GM15510 (cell line): ENCODE results near the gene ATG7.

Experiments
- POLR2A ChIP-seq: IDR thresholded peaks from 3 replicates; pipeline ENCODE4 v1.6.1; 2011; ENCODE audit warnings: borderline replicate concordance; ENCODE audit not compliant: insufficient read length; ENCODE audit errors: extremely low read depth

Gene ATG7

DNA sequence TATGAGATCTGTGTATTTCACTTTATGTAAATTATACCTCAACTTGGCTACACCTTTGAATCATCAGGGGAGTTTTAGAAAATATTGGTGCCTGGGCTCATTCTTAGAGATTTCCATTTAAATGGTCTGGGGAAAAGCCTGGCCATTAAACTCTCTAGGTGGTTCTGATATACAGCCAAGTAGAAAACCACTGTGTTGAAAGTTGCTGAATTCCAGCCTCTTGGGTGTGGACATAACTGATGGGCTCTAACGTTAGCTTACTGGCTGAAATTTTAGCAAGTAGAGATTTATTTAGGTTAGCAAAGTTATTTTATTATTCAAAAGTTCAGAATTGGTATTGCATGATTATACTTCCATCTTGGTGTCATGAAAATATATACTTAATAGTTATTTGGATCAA lies 84.1 kb downstream of the ATG7 start:
- TF ChIP-seq POLR2A = no peak

DNA sequence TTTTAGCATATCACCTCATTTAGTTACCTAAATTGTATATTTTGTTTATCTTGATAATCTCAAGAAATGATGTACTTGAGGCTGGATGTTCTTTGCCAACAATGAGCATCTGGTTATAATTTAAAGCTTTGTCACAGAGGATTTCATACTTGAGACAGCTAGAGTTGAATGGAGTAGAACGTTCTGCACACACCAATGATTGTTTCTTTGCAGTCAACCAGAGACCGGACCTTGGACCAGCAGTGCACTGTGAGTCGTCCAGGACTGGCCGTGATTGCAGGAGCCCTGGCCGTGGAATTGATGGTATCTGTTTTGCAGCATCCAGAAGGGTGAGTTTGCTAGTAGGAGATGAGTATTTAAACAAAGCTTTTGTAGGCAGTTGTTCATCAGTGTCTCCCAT lies 90.4 kb downstream of the ATG7 start:
- TF ChIP-seq POLR2A = no peak

DNA sequence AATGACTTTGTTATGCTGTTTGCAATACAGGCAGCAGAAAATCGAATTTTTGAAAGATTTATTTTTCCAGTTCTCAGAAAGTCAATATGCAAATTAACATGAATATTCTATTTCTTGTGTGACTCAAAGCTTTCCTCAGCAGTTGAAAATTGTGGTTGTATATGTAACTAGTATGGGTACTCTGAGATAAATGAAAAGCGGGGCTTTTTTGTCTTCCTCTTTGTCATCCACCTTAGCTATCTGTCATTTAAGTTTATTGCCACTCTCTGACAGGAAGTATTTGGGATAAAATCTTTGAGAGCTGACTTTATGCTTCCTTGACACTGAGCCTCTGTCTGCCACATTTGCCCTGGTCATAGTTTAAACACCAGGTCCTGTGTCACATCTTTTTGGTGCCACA lies 91.5 kb downstream of the ATG7 start:
- no peak for TF ChIP-seq POLR2A

DNA sequence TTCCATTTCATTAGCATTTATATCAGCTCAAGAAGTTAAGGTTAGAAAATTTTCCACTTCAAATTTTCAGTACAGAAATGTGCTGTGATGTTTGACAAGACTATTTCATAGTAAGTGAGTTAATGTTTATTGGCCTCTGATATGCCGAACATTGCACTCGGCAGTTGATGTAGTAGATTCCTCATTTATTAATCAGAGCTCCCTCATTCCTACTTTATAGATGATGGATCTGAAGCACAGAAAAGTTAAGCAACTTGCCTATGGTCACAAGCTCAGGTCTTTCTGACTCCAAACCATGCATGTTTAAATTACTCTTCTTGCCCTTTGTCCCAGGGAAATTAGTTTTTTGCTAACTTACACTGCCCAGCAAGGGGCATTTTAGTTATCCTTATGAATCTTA lies 92.0 kb downstream of the ATG7 start:
- no peak for TF ChIP-seq POLR2A

DNA sequence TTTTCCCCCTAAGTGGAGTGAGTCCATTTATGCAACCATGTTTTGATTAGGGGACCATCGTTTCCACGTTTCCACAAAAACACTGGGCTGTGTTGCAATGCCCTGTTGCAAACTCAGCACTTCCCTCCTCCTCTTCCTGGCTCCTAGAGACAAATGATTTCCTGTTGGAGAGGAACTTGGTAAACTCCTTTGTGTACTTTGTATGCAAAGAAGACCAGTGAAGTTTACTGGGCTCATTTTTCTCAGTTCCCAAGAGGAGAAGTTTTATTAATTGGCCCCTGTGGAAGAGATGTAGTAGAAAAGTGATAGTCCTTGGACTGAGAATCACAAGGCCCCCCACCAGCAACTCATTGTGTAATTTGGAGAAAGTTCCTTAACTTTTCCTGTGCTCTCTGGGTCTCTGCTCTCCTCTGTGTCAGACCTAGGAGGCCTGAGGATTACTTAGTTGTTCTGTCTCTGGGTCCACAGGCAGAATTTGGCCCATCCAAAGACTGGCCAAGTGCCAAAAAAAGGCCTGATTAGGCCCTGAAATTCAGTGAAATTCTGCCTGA lies 95.0 kb downstream of the ATG7 start:
- TF ChIP-seq POLR2A = no peak

DNA sequence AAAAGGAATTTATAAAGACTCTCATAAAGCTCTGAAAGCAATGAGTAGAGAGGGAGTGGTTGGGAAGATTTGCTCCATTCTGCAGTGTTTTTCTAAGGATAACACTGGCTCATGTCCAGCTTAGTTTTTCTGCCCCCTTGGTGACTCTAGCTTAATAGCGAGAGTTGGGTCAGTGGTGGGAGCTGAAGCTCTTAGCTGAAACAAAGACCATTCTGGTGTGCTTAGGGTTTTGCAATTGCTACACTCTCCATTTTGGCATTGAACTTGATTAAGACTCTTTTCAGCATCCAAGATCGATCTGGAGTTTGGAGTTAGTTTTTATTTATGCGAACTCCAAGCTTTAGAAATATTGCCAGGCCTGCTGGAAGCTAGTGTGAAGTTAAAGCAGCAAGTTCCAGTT lies 98.0 kb downstream of the ATG7 start:
- TF ChIP-seq POLR2A = no peak

DNA sequence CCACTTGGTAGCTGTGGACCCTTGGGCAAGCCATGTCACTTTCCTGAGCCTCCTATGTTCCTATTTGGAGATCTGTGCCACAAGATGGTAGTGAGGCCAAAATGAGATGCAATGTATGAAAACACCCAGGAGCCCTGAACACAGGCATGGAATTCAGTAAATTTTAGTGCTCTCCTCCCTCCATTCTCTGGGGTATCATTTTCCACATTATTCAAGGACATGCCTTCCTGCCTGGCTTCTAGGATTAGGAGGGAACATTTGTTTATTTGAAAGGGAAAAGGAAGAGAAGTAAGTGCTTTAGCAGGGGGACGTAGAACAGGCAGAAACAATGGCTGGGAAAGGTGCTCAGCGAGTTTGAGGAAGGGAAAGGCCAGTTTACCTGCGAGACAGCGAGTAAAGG lies 98.8 kb downstream of the ATG7 start:
- no peak for TF ChIP-seq POLR2A

DNA sequence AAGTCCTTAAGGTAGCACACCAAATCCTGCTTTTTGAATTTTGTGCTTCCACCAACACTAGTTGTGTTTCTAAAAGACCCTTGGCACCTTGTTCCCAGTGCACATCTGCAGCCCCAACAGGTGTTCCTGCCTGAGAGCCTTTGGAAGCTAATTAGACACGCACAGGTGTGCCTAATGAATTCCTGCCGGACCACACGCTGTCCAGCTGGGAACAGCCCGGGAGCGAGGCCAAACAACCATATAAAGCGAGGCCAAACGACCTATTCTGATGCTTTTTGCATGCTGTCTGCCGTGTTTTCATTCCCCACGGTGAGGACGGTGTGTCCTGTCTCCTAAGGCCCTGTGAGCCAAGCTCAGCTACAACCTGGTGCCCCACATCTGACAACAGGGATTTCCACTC lies 99.5 kb downstream of the ATG7 start:
- no peak for TF ChIP-seq POLR2A

DNA sequence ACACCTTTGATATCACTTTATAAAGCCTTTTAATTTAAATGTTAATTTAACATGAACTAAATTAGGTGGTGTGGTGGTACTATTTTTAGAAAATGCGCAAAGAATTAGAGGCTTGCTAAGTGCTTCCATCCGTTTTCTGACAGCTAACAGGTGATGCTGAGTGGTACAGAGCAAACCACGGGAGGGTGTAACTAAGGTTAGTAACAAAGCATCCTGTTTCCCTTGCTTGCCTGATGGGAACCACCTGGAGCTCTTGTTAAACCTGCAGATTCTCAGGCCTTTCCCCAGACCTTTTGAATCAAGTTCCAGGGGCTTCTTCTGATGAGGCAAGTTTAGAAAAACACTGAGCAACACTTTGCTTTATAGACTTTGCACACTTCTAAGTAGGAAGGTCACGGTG lies 101.0 kb downstream of the ATG7 start:
- TF ChIP-seq POLR2A = no peak

DNA sequence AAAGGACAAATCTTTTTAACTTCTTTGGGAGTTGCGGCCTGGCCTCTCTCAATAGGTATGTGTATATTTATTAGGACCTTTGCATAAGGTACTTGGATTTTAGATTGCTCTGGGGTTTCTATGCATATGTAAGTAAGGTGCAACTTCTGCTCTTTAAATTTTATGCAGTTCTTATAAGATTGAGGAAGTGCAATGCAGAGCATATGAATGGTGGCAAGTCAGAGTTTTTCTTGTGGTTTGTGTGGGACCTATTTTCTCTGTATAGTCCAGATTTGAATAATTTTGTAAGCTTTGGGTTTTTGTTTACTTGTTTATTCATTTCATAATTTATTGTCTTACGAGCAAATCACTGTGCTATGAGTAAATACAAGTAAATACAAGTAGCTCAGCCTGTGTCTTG lies 101.5 kb downstream of the ATG7 start:
- no peak for TF ChIP-seq POLR2A

DNA sequence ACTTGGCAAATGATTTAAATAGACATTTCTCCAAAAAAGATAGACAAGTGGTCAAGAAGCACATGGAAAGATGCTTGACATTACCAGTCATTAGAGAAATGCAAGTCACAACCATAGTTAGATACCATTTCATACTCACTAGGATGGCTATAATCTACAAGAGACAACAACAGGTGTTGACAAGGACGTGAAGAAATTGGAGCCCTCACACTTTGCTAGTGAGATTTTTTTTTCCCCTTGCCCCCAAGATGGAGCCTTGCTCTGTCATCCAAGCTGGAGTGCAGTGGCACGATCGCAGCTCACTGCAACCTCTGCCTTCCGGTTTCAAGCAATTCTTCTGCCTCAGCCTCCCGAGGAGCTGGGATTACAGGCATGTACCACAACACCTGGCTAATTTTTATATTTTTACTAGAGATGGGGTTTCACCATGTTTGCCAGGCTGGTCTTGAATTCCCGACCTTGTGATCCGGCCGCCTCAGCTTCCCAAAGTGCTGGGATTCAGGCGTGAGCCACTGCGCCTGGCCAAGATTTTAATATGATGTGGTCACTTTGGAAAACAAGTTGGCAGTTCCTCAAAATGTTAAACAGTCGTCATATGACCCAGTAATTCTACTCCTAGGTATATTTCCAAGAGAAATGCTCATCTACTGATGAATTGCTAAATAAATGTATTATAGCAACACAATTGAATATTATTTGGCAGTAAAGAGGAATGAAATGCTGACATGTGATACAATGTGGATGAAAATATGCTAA lies 103.3 kb downstream of the ATG7 start:
- TF ChIP-seq POLR2A = no peak

DNA sequence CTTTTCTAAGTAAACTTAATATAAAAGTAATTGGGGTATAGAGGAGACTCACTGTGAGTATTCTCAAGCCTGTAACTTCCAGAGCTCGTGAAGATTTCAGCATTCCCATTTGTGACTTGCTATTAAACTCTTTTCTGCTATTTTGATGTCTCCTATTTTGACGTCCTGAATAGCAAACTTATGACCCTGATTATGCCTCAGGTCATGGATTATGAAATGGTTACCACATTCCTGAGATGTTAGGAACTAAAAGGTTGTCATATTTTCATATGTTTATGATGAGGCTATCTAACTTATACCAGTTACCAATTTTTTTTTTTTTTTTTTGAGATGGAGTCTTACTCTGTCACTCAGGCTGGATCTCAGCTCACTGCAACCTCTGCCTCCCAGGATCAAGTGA lies 105.5 kb downstream of the ATG7 start:
- TF ChIP-seq POLR2A = no peak

DNA sequence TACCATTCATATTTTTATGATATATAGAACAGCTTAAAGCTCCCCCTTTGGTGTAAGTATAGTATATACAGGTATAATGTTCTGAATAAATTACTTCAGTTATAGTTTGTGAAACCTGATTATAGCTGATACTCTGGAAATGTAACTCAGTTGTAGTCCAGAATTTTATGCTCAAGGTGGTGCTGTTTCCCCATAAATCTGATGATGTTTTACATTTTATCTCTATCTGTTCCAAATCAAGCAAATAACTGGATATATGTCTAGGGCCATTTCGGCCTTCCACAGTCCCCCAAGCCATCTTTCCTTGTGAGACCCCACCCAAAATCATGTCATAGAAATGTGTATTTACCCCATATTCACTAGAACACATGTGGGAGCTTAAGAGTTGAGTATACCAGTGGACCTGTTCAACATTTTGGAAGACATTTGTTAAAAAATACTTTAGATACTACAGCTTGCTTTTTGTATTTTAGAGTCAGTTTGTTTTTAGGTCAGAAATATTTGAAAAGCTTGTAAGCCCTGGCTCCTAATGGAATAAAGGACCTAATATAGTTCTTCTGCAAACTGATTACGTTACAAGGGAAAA lies 107.1 kb downstream of the ATG7 start:
- no peak for TF ChIP-seq POLR2A

DNA sequence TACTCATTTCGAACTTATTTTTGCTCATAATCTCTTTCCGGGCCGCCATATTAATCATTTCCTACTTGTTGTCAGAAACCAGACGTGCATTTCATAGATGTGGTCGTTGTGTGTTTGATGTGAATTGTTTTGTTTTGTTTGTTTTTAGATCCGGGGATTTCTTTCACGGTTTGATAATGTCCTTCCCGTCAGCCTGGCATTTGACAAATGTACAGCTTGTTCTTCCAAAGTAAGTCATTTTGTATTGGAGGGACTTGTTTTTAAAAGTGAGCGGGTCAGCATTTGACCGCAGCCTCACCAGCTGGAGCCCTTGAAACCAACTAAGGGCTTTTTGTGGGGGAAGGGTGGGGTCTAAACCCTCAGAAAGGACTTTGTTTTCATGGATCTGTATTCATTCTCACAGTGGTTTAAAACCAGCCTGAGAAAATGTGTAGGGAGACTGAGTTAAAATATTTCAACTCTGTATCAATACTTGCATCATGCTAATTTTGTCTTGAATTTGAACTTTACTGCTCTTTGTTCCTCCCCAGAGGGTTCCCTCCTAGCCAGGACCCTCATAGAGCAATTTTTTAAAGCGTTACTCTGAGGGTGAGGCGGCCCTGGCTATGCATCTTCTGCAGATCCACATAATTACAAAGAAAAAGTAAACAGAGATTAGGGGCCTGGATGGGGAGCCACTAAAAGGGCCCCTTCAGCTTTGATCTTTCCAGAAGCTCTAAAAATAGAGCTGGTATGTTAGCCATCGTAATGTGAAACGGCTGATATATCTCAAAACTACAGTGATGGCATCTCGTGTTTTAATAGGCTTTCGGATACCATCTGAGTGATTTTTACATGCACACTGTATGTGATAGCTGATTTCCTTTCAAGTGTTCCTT lies 107.9 kb downstream of the ATG7 start:
- no peak for TF ChIP-seq POLR2A

DNA sequence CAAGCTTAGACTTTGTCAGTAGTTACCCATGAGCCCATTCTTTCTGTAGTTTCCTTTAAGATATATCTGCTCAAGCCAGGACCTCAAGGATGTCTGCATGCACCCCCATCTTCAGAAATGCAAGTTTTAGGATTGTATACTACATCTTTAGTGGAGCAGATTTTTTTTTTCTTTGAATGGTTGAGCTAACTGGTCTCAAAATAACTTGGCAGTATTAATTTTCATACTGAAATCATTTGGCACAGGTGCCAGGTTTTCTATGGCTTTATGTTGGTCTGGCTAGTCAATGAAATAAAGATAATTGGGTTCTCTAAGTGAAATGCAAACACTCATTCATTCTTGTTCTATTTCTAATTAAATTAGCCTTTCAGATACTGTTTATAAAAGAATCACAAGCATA lies 108.9 kb downstream of the ATG7 start:
- TF ChIP-seq POLR2A = no peak

DNA sequence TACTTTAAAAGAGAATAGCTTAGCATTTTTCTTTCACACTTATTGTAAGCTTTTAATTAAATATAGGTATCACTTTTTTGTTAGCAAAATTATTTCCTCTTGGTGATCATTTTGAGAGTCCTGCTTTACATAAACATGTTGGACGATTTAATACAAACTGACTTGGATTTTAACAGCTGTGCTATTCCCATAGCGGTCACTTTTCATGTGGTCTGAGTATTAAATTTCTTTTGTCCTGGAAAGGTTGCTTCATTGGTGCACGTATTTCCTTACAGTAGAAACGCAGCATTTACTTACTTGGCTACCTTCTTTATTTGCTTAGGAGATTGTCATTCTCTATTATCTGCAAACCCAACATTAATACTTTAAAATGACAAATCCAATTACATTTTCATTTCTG lies 109.4 kb downstream of the ATG7 start:
- TF ChIP-seq POLR2A = no peak

DNA sequence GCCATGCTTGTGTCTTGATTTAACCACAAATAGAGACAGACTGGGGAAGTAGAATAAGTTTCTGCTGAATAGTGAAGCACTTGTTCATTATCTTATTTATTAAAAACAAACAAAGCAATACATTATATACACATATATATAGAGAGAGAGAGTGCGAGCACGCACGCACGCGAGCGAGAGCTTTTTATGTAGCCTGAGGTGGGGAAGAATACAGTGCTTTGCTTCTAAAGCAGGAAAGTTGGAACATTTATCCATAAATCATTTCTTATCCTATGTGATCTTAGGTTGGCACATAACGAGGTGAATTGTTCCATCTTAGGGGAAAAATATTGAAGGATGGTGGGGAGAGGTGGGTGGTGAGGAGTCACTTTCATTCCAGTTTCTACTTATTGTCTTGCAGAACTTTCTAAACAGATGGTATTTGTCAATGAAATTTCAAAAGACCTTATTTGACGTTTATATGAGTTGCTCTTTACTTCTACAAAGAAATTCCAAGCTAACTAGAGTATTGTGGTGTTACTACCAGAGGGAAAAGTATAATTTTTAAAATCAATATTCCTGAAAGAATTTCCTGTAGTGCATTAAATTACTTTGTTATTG lies 110.0 kb downstream of the ATG7 start:
- no peak for TF ChIP-seq POLR2A
